Body of pancreas (tissue), 4 donors: ENCODE results near the gene OGG1. TPM values are rescaled to one million over a fixed set of nuclear protein-coding genes. Genes with fewer than 3 reads are reported as not detected.

ENCODE experiments used
- ATAC-seq: fragments of 150-250 bp; one replicate; pipeline ENCODE4 v1.9.1; 2016
- DNase-seq, 4 donors: peaks; one replicate each; pipeline ENCODE4 v3.0.0-alpha.2; 2019
- H3K27ac ChIP-seq, 4 donors: fragments of 200-600 bp; sonication (generic); 1 replicate in 3 of 4; 2 replicates in 1 of 4; pipeline versions ENCODE4 v1.5.1 to v1.6.1; 2016 to 2019; ENCODE audit warnings: mild to moderate bottlenecking in 1 of 4, mixed read lengths in 1 of 4, moderate library complexity in 1 of 4
- H3K27me3 ChIP-seq, 2 donors: fragments of 200-600 bp; sonication (generic); one replicate each; pipeline ENCODE4 v1.6.0; 2016; ENCODE audit warnings: mild to moderate bottlenecking in 1 of 2
- H3K36me3 ChIP-seq, 2 donors: fragments of 200-600 bp; sonication (generic); replicated peaks in 1 of 2; 2 replicates each; pipeline ENCODE4 v1.5.1; 2016; ENCODE audit warnings: low read depth in 2 of 2; ENCODE audit not compliant: insufficient read depth in 1 of 2
- H3K4me1 ChIP-seq: fragments of 200-600 bp; sonication (generic); one replicate; pipeline ENCODE4 v1.6.0; 2016
- H3K4me3 ChIP-seq, 2 donors: fragments of 200-600 bp; sonication (generic); 1 replicate in 1 of 2; 2 replicates in 1 of 2; pipeline ENCODE4 v1.5.1; 2016 to 2019
- H3K9me3 ChIP-seq, 3 donors: fragments of 200-600 bp; sonication (generic); 1 replicate in 2 of 3; 2 replicates in 1 of 3; pipeline ENCODE4 v1.5.1; 2016
- POLR2A ChIP-seq, 3 donors: fragments of 450-650 bp; IDR thresholded peaks; one replicate each; pipeline ENCODE4 v1.6.1; 2016; ENCODE audit warnings: antibody characterized with exemption in 3 of 3, mild to moderate bottlenecking in 2 of 3
- WGBS, 2 donors: methylation state at CpG; one replicate each; pipeline ENCODE4 v1.1.5; 2017; 5-methylcytosine and 5-hydroxymethylcytosine counted together
- intact Hi-C: fragments of 100-400 bp; cut with DNase I; formaldehyde crosslinking; loops from one replicate; pipeline ENCODE4 v1.15.1; 2023
- total RNA-seq, 2 donors: library from RNA; depleted of rRNA; stranded (reverse); fragments of >200 nt; gene quantifications; one replicate each; pipeline ENCODE4 v1.1.0, GENCODE V29; 2016
- TF ChIP-seq, protein P1 (sequence below), 7 experiments: fragments of 450-650 bp in 4 of 7; fragments of 200-600 bp in 3 of 7; sonication (generic) in 3 of 7; IDR thresholded peaks; one replicate each; pipeline ENCODE4 v1.5.1; 2016 to 2019; ENCODE audit warnings: antibody characterized with exemption in 7 of 7

Gene OGG1
- total RNA-seq, 2 donors from 2014 or later, result 18.1 to 28.3 TPM

DNA sequence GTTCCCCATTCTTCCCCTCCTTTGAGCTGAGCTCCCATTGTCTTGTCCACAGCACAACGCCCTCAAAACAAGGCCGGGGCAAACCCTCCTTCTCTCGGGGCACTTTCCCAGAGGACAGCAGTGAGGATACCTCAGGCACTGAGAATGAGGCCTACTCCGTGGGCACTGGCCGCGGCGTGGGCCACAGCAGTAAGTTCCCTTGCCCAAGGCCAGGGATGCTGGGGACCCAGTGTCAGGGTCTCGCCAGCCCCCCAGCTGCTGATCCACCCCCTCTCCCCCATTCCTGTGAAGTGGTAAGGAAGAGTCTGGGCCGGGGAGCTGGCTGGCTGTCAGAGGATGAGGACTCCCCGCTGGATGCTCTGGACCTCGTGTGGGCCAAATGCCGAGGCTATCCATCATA is 4.2 kb upstream of the OGG1 start:
- no peaks in the 10 kb centered on the region for H3K27me3 ChIP-seq
- TF ChIP-seq POLR2A (IDR thresholded peaks at IDR 0.05), result no peak
- TF ChIP-seq, protein P1, sequence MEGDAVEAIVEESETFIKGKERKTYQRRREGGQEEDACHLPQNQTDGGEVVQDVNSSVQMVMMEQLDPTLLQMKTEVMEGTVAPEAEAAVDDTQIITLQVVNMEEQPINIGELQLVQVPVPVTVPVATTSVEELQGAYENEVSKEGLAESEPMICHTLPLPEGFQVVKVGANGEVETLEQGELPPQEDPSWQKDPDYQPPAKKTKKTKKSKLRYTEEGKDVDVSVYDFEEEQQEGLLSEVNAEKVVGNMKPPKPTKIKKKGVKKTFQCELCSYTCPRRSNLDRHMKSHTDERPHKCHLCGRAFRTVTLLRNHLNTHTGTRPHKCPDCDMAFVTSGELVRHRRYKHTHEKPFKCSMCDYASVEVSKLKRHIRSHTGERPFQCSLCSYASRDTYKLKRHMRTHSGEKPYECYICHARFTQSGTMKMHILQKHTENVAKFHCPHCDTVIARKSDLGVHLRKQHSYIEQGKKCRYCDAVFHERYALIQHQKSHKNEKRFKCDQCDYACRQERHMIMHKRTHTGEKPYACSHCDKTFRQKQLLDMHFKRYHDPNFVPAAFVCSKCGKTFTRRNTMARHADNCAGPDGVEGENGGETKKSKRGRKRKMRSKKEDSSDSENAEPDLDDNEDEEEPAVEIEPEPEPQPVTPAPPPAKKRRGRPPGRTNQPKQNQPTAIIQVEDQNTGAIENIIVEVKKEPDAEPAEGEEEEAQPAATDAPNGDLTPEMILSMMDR (IDR thresholded peaks at IDR 0.05), result no peak
- ATAC-seq (no peak), DNase-seq (no peak)
- intact Hi-C loops, result no loop called here
- no peak overlapping the region for H3K27ac ChIP-seq
- 89 to 91% methylated on average over 10 to 12 of the region's 12 CpGs for WGBS, 2 donors
- peaks cover 0 to 56% of the 10 kb centered on the region in 2 donors for H3K36me3 ChIP-seq
- H3K9me3 ChIP-seq, result no peaks in the 10 kb centered on the region
- no peak overlapping the region for H3K4me3 ChIP-seq
- H3K4me1 ChIP-seq, result peaks cover 14% of the 10 kb centered on the region

DNA sequence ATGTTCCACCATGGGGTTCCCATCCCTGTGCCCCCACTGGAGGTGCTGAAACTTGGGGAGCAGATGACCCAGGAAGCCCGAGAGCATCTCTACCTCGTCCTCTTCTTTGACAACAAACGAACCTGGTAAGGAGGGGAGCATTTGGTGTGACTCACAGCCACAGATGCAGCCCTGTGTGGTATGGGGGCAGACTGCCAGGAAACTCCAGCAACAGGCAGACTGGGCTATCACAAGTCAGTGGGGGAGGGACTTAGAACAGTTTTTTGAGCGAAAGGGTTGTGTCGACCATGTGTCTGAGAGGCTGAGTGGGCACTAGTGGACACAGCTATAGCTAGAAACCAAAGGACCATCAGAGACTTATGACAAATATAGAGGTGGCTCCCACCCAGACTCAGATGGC is 3.4 kb upstream of the OGG1 start:
- intact Hi-C loops, result no loop called here
- no peak overlapping the region for H3K4me3 ChIP-seq
- DNase-seq (no peak), ATAC-seq (no peak)
- no peak overlapping the region for H3K27ac ChIP-seq
- H3K9me3 ChIP-seq, result no peaks in the 10 kb centered on the region
- 65 to 71% methylated on average over 3 to 5 of the region's 5 CpGs for WGBS, 2 donors
- no peak for TF ChIP-seq POLR2A (IDR thresholded peaks at IDR 0.05)
- TF ChIP-seq, protein P1 (IDR thresholded peaks at IDR 0.05), result no peak
- H3K36me3 ChIP-seq, result peaks cover 0 to 48% of the 10 kb centered on the region in 2 donors
- no peaks in the 10 kb centered on the region for H3K27me3 ChIP-seq
- H3K4me1 ChIP-seq, result peaks cover 22% of the 10 kb centered on the region

DNA sequence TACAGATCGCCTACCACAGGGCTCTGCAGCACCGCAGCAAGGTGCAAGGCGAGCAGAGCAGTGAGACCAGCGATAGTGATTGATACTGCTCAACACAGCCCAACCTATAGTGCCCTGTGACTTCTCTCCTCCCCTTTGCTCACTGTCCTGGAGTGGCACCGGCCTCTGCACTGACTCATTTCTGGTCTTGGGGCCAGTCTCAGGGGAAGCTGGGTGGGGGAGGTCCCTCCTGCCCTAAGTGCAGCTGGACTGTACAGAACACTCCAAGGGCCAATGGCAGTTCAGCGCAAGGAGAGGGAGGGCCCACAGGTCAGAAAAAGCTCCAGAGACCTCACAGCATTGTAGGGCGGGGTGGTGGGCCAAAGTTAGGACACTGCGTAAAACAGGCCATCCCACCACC is 2.5 kb upstream of the OGG1 start:
- no peak for ATAC-seq
- no peak for DNase-seq
- H3K4me3 ChIP-seq, result no peak overlapping the region
- peaks cover 0 to 40% of the 10 kb centered on the region in 2 donors for H3K36me3 ChIP-seq
- no peak overlapping the region for H3K27ac ChIP-seq
- no peak for TF ChIP-seq POLR2A (IDR thresholded peaks at IDR 0.05)
- TF ChIP-seq, protein P1 (IDR thresholded peaks at IDR 0.05), result no peak
- H3K9me3 ChIP-seq, result no peaks in the 10 kb centered on the region
- H3K4me1 ChIP-seq, result peaks cover 26% of the 10 kb centered on the region
- intact Hi-C loops, result no loop called here
- WGBS, 2 donors, result 92 to 93% methylated on average over 8 of the region's 8 CpGs
- no peaks in the 10 kb centered on the region for H3K27me3 ChIP-seq

DNA sequence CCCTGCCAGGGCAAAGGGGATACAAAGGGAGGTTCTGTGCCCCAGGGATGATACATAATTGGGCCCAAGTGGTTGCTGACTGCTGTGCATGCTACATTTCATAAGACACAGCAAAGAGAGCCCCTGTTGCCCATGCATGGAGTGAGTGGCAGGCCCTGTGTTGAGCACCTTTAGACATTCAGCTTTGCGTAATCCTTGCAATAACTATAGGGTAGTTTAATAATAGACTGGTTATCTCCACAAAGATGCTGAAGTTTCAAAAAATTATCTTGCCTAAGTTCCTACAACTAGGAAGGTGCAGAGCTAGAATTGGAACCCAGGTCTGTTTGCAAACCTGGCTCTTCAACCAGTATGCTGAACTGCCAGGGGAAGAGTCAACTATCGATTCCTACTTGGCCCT is 1.7 kb upstream of the OGG1 start:
- Histone ChIP-seq H3K27ac (no peak overlapping the region), H3K9me3 (no peaks in the 10 kb centered on the region), H3K27me3 (no peaks in the 10 kb centered on the region), H3K4me1 (peaks cover 26% of the 10 kb centered on the region), H3K4me3 (no peak overlapping the region), H3K36me3 (peaks cover 0 to 33% of the 10 kb centered on the region in 2 donors)
- DNase-seq (no peak), ATAC-seq (no peak)
- TF ChIP-seq POLR2A (IDR thresholded peaks at IDR 0.05), result no peak
- TF ChIP-seq, protein P1 (IDR thresholded peaks at IDR 0.05), result no peak
- intact Hi-C loops, result no loop called here
- WGBS, 2 donors, result 96 to 100% methylated on average over 1 to 2 of the region's 2 CpGs

DNA sequence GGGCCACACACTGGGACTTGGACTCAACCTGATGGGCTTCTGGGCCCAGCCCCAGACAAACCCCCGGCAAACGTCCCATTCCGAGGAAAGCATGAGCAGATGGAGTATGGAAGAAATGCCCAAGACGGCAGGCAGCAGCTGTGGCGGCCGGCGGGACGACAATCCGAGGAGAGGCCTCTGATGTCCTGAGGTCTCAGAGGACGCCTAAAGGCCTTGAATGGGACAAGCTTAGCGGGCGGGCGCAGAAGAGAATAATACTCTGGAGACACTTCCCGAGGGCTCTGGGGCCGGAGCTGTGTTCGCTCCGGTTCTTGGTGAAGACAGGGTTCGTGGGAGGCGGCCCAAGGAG is 482 bp upstream of the OGG1 start:
- Histone ChIP-seq H3K36me3 (peaks cover 0 to 22% of the 10 kb centered on the region in 2 donors), H3K27ac (peak overlapping the region; percentile 73 to 96 (median 86)), H3K27me3 (no peaks in the 10 kb centered on the region), H3K4me3 (peak overlapping the region; percentile 23 to 64), H3K4me1 (peaks cover 26% of the 10 kb centered on the region), H3K9me3 (no peaks in the 10 kb centered on the region)
- intact Hi-C loops, result no loop called here
- ATAC-seq (peak; percentile 25), DNase-seq (no peak)
- TF ChIP-seq, protein P1 (IDR thresholded peaks at IDR 0.05), result no peak
- WGBS, 2 donors, result 5 to 7% methylated on average over 16 to 19 of the region's 19 CpGs
